ENCODE results near the gene ENTHD1. TPM values are rescaled to one million over a fixed set of nuclear protein-coding genes. Genes with fewer than 3 reads are reported as not detected.

The ENTHD1 gene
- total and polyA plus RNA-seq, 2 donors (not counting 3 experiments of a cell fraction or from before 2014, with no cell fraction given) = not detected

DNA sequence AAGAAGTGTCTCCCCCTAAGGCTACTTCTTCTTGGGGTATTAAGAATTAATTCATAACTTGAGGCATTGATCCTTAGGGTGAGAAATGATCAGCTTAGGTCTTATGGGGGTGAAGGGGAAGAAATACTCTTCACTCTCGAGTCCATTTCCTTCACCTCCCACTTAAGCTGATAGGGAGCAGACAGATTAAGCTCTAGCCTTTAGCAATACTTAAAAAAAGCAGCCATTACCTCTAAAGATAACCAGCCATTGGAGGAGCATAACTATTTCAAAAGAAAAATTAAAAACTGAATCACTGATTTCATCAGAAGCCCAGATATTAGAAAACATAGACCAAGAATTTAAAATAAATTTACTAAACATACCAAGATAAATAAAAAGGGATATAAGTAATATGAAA lies 60.5 kb downstream of the ENTHD1 start:
- H4K20me1 ChIP-seq (replicated peaks; ENCODE audit: control insufficient read depth, extremely low read depth, insufficient read depth, low read length) = no peaks in the 10 kb centered on the region
- CTCF ChIA-PET = no interaction called here
- no peak overlapping the region for H3K9ac ChIP-seq (replicated peaks; ENCODE audit: extremely low read depth, insufficient read depth, low read length)
- H3K4me3 ChIP-seq (replicated peaks in 1 of 3; ENCODE audit: insufficient read depth in 1 of 3, low read depth in 1 of 3, low read length in 3 of 3) = no peak overlapping the region
- H3K9me1 ChIP-seq (replicated peaks; ENCODE audit: control insufficient read depth, extremely low read depth, insufficient read depth, low read length) = no peaks in the 10 kb centered on the region
- H3K79me2 ChIP-seq (ENCODE audit: control insufficient read depth, insufficient read depth, low read length) = no peaks in the 10 kb centered on the region
- dilution Hi-C loops (cut with MboI; ENCODE audit: extremely low pct_ligation_motif_present, low sequenced_read_pairs) = no loop called here
- H3K27me3 ChIP-seq (ENCODE audit: control insufficient read depth in 2 of 2, insufficient read depth in 2 of 2, low read length in 2 of 2) = peaks cover 4 to 34% of the 10 kb centered on the region in 2 experiments
- H3K4me2 ChIP-seq (ENCODE audit: insufficient read depth, low read length) = no peak overlapping the region
- H2AFZ ChIP-seq (ENCODE audit: low read depth, low read length) = no peak overlapping the region
- POLR2A ChIA-PET = no interaction called here
- no peaks in the 10 kb centered on the region for H3K9me3 ChIP-seq (replicated peaks; ENCODE audit: control insufficient read depth, insufficient read depth, low read length)
- TF ChIP-seq, protein P1, sequence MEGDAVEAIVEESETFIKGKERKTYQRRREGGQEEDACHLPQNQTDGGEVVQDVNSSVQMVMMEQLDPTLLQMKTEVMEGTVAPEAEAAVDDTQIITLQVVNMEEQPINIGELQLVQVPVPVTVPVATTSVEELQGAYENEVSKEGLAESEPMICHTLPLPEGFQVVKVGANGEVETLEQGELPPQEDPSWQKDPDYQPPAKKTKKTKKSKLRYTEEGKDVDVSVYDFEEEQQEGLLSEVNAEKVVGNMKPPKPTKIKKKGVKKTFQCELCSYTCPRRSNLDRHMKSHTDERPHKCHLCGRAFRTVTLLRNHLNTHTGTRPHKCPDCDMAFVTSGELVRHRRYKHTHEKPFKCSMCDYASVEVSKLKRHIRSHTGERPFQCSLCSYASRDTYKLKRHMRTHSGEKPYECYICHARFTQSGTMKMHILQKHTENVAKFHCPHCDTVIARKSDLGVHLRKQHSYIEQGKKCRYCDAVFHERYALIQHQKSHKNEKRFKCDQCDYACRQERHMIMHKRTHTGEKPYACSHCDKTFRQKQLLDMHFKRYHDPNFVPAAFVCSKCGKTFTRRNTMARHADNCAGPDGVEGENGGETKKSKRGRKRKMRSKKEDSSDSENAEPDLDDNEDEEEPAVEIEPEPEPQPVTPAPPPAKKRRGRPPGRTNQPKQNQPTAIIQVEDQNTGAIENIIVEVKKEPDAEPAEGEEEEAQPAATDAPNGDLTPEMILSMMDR (IDR thresholded peaks at IDR 0.05; ENCODE audit: extremely low read depth in 1 of 2, insufficient read depth in 1 of 2, low read depth in 1 of 2, low read length in 2 of 2) = no peak
- TF ChIP-seq POLR2A (IDR thresholded peaks at IDR 0.05; ENCODE audit: low read depth, low read length) (no peak), EZH2 (IDR thresholded peaks at IDR 0.05; ENCODE audit: borderline replicate concordance, low read depth, low read length, severe bottlenecking) (no peak), FOS (IDR thresholded peaks at IDR 0.05; ENCODE audit: borderline replicate concordance, insufficient read depth, low read length) (no peak), MYC (IDR thresholded peaks at IDR 0.05; ENCODE audit: low read depth, low read length) (no peak), POLR2AphosphoS5 (IDR thresholded peaks at IDR 0.05; ENCODE audit: insufficient read depth, low read depth, low read length) (no peak), JUN (IDR thresholded peaks at IDR 0.05; ENCODE audit: borderline replicate concordance, insufficient read depth, insufficient read length, low read depth) (no peak), GATA2 (IDR thresholded peaks at IDR 0.05; ENCODE audit: insufficient read depth, insufficient read length, low read depth, low read length) (no peak)
- TF ChIP-seq, protein P2, sequence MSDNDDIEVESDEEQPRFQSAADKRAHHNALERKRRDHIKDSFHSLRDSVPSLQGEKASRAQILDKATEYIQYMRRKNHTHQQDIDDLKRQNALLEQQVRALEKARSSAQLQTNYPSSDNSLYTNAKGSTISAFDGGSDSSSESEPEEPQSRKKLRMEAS (IDR thresholded peaks at IDR 0.05; ENCODE audit: insufficient read depth, insufficient read length) = no peak
- intact Hi-C loops (cut with micrococcal nuclease) = no loop called here
- no peak overlapping the region for H3K27ac ChIP-seq (ENCODE audit: insufficient read depth, low read depth, low read length)
- FAIRE-seq (no peak), DNase-seq (ENCODE audit: low read depth, low spot score) (no peak)
- BruUV-seq (replicated peaks) = no TSS peak
- H3K4me1 ChIP-seq (ENCODE audit: control insufficient read depth, extremely low read depth, insufficient read depth, low read length) = no peaks in the 10 kb centered on the region
- no peaks in the 10 kb centered on the region for H3K36me3 ChIP-seq (ENCODE audit: control insufficient read depth in 2 of 2, extremely low read depth in 1 of 2, insufficient read depth in 2 of 2, low read length in 2 of 2)
